Stimulated activated CD4-positive, alpha-beta T cell treated with anti-CD3 and anti-CD28 coated beads, TNF-alpha, amount 100 ng/mL, for 48 hours (primary cell): ENCODE data around the gene ZBTB16.

Experiments used
- DNase-seq, 3 donors: peaks; one replicate each; pipeline ENCODE4 v3.0.0-alpha.2; 2020; ENCODE audit warnings: low read depth in 3 of 3

ZBTB16 gene

DNA sequence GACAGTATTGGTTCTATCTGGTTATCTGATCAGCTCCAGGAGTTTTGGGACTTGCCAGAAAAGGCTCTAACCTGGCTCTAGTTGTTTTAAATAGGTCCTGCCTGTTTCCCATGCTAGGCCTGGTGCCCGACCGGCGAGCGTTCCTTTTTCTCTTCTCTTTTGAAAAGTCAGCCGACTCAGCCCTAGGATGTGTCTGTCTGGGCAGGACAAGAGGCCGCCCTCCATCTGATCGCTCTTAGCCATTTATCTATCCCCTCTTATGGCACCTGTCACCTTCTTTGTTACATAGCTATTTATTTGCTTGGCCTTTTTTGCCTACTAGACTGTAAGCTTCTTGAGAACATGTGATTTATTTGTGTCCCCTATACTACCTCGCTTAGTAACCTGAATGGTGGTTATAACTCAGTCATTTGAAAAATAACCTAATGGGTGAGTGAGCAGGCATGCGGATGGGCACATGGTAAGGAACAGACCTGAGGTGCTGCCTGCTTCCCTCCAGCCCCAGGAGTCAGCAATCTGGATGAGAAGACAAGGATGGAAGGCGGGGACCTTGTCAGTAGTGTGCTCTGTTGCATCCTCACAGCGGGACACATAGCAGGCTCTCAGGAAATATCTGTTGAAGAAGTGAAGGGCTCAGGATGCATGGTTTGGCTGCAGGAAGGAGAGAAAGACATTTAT is 108.4 kb downstream of the ZBTB16 start:
- DNase-seq: no peak

DNA sequence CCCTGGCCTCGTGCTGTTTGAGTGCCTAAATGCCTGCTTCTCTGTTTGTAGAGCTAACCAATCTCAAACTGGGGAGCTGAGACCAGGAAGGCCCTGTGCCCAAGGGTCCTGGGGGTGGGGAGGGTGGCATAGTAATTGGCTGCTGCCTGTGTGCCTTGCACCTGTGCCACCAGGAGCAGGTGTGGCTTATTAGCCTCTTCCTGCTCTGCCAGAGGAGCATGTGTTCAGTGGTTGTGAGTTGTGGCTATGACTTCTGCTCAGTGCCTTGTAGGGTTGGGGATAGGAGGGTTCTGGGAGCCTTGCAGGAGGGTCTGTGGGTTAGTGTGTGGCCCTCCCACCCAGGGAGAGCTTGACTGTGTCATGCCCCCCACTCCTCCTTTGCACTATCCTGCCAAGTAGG is 109.2 kb downstream of the ZBTB16 start:
- no peak for DNase-seq

DNA sequence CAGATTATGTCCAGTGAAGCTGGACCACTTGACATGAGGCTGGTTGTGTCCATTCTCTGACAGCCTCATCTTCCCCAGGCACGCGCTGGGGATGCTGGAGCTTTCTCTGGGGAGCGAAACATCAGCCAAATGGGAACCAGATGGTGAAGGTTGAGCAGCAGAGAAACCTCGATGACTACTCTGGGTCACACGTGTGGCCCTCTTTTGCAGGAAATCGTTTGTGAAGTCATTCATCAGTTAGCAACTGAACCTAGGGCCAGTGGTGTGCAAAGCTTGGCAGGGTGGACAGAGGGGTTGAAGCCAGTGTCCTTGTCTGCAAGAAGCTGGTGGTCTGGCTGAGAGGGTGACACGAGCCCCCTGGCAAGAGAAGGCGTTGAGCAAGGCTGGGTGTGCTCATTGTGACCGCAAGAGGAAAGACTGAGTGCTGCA is 109.8 kb downstream of the ZBTB16 start:
- DNase-seq: no peak

DNA sequence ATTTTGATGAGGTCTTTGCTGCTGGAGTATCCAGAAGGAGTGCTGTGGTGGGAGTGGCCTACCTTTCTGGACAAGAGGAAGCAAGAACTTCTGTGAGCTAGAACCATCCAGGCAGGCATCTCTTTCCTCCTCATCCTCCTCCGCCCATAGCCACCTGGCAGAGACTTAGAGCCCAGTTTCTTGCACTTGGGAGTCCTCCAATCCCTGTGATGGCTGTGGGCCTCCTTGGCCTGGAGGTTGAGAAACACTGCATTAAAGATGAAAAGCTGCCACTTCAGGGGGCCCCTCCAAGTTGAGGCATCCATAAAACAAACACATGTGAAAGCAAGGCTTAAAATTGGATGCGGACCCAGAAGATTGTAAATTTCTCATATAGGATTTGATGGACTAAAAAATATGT is 110.3 kb downstream of the ZBTB16 start:
- no peak for DNase-seq

DNA sequence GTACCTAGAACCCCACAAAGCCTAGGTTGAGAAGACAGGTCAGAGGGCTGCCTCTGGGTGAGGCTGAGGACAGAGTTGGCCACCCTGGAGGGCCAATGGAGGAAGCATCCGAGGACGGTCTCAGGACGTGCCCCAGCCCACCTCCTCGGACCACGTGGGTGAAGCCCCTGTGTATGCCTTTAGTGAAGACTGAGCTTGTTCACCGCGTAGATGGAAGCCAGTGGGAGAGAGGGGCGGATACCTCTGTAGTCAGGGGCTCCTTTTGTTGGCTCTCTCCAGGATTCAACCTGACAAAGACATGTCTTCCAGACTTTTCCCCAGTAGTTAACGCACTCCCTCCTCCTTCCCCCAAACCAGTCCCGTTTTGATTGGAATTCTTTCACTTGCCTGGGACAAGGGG is 110.7 kb downstream of the ZBTB16 start:
- no peak for DNase-seq

DNA sequence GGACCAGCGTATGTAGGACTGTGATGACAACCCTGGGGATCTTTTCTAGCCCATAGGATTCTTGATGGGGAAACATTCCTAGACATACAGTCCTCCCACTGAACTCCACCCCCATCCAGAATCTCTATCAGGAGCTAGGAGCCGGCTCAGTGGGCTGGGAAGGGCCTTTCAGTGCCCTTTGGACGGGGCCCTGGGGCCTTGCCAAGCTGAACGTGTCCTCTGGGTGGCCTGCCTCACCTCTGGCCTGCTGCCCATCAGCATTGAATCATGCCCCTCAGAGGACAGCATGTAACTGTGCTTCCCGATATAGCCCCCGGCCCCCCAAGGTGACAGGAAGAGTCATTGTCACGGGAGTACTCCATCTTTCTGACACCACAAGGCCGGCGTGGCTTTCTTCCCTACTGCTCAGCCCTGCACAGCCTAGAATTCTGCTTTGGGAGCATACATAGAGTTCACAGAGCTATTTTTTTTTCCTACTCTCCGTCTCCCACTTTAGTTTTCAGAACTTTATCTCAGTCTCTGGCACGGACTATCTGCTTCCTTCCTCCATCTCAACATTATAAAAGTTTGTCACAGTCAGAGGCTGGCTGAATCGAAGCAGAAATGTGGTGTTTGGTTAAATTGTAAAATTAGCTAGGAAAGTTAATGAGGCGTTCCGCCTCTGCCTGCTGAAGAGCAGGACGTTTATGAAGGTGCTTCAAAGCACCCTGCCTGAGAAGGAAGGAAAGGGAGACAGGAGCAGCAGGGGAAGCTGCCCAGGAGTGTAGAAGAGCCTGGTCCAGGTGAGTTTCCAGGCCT is 111.9 kb downstream of the ZBTB16 start:
- no peak for DNase-seq

DNA sequence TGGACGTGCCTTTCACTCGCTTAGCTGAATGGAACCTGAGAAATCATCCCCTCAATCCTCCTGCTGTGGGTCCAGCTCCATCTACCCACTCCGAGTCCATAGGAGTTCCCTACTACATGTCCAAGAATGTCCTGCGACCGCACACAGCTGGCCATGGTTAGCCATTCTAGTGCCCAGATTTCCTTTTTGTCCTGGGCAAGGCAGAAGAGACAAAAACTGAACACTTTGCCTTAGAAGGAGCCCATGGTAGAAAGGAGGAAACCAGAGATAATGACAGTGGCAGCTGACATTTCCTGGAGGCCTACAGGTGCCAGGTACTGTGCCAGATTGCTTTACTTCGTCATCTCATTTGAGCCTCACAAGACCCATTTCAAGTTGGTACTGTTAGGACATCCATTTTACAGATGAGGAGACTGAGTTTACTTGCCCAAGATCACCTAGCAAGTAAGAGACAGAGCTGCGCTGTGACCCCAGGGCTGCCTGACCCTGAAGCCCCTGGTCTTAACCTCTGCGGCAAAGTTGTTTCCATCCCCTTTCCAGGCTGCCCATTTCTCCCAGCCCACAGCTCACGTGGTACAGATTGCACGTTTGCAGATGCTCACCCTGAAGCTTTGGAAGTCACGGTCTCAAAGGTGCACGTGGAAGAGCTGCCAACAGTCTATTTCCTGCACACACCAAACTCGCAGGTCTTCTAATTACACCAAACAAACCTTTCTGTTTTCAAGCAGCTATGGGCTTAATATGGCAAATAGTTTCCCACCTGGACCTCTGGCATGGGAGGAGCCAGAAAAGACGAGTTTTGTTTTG is 112.7 kb downstream of the ZBTB16 start:
- DNase-seq: no peak

DNA sequence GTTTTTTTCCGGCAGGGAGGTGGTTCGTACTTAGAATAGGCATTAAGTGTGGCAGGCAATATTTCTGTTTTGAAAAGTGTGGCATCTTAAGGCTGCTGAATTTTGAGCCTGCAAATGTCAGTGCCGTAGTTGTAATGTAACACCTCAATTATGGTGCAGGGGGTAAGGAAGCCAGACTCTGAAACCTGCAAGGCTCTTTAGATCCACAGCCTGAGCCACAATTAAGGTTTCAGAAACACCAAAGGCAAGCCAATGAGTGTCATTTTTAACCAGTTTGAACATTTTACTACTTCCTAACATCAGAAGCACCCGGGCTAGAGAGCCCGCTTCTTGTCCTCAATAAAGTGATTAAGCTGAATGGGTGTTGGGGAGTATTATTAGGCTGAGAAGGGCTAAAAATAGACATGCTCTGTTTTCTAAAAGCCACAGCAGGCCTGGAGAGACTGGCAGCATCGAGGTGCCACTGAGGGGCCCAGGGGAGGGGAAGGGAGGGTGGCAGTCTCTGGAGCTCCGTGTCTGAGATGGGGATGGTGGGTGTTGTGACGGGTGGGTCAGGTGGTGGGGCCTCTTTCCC is 113.4 kb downstream of the ZBTB16 start:
- no peak for DNase-seq

DNA sequence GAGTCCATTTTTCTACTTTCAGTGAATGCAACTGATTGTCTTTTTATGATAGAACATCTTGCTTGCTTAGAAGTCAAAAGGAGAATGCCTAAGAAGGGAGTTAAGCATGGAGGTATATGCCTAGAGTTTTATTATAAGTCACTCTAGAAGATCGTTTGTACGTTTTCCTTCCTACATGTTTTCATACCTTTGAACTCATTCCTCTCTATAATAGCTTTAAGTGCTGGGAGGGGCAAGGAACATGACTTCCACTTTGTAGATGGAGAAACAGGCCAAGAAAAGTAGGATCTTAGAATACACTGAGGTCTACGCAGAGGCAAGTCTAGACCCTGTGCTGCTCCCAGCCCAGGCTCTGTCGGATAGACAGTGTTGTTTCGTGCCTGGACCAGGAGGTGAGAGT is 114.3 kb downstream of the ZBTB16 start:
- DNase-seq: no peak

DNA sequence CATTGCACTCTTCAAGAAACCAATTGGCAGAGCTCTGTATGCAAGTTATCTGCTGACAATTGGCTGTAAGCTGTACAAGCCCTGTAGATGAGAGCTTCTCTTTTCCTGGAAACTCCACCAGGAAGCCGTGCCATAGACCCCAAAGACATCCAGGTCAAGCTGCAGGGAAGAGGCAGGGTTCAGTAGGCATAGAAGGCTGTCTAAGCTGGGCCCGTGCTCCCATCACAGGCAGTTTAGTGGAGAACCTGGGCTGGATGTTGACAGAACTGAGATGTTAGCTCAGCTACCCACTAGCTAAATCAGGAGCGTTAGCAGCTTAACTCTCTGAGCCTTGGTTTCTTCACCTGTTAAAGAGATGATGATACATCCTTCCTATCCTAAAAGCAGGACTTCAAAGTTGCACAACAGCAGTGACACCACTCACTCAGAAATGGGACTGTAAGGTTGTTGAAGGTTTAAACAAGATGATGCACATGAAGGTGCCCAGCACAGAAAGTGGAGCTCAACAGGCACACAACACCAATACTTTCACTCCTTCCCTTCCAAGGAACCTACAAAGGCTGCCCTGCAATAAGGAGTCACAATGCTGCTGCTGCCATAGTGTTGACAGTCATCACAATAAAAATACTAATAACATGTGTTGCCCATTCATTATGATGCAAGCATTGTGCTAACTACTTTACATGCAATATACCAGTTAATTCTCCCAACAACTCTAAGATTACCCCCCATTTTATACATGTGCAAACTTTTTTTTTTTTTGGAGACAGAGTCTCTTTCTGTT is 115.4 kb downstream of the ZBTB16 start:
- DNase-seq: no peak

DNA sequence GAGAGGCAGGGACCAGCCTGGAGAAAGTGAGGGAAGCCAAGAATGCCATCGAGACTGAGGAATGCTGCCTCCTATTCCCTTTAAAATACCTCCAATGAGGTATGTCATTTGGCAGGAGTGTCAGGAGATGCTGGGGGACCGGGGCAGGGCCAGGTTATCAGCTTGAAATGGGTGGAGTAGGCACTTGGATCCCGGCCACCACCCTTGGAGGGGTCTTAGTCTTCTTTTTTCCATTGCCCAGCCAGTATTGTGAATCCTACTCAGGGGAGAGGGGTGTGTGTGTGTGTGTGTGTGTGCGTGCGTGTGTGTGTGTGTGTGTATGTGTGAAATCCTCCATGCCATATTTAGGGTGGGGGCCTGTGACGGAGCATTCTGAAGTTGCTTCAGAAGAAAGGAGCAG is 116.2 kb downstream of the ZBTB16 start:
- no peak for DNase-seq

DNA sequence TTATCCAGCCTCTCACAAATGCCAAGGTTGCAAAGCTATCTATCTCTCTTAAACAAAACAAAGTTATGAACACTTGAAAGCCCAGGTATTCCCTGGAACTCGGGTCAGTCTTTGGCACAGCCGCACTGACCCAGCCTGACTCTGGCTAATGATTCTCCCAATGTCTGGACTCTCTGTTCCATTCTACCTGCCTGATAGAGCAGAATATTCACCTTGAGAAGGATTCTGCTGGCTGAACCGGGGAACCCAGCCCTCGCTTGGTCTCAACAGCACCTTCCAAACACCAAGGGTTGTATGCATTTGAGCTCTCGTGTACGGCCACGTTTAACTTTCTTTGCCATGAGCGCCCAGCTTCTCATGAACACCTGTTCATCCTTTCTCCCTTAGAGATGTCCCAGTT is 116.8 kb downstream of the ZBTB16 start:
- no peak for DNase-seq

DNA sequence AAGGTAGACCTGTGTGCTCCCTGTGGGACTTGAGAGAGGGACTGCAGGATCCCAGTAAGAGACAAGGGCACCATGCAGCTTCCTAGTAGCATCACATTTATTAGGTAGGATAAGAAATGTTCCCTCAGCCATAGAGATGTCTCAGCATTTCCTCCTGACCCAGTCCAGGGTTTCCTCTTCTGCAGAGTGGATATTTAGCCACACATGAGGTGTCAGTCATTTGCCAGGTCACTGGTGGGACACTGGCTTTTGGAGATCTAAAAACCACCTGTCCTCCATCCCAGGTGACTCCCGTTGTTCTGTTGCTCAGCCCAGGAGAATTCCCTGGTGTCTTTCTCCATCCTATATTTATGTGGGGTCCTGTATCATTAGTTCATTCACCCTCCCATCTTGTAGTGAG is 119.1 kb downstream of the ZBTB16 start:
- DNase-seq: no peak

DNA sequence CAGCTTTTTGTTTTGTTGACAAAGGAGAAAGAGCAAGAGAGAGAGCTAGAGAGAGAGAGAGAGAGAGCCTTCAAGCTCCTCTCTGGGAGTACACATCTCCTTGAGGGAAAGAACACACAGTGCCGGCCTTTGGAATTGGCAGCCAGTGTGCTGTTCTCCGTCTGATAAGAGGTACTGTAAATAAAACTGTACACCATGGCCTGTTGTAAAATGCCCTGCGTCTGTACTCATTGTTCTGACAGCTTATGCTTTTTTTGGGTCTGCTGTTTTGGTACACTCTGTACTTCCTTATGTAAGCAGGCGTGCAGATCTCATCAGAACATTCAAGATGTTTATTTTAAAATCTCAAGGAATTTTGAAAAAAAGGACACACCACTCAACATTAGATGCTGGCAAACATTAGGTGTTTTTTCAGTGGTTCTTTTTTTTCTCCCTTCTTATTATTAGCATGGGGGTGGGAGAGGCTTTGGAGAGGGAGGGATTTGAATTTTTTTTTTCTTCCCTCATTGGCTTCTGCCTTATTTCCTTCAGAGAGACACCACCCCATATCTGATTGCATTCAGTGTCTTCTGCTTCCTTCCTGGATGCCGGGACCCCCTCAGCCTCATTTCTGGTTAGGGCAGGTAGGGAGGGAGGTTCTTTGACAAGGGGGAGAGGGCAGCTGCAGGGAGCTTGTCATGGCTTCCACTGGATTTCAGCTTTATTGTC is 119.9 kb downstream of the ZBTB16 start:
- no peak for DNase-seq

DNA sequence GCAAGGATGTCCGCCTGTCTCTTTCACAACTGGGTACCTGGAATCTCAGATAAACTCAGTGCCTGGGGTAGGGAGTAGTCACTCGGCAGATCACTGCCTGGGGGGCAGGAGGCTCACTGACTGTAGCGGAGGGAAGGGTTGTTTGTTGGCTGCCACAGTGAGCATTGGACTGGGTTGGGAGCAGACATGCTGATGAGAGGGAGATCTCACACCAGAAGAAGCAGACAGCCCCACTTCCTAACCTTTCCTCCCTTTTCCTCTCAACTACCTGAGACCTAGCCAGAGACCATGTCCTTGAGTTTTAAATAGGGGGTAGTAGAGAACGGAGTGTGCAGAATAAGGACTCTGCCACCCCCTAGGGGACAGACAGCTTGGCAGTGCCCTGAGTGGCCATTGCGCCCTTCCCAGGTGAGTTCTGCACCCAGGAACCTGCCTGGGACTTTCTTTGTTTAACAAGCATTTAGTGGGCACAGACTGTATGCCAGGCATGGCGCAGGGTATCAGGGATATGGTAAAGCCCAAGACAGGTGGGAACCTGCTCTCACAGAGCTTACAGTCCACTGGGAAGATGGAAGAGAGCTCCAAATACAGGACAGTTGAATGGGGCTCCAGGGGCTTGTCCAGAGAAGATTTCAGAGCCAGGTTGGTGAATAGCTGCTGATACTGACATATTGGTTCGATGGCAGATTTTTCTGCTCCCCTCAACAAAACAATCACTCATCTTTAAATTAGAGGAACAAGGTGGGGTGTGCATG is 121.0 kb downstream of the ZBTB16 start:
- DNase-seq: no peak

DNA sequence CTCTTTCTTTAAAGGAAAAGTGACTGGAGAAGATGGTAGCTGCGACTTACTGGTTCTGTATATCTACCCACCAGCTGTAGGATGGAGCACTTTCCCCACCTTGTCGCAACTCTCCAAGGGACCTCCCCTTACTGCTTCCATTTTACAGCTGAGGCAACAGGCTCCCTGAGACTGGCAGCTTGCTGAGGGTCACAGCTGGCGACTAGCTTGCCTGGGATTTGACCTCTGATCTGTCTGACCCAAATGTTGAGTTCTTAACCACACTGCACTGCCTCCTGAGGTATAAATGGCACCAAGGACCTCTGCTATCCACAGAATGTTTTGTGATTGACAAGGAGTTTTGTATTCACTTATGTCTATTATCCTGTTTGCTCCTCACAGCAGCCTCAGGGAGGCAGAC is 121.7 kb downstream of the ZBTB16 start:
- DNase-seq: no peak

DNA sequence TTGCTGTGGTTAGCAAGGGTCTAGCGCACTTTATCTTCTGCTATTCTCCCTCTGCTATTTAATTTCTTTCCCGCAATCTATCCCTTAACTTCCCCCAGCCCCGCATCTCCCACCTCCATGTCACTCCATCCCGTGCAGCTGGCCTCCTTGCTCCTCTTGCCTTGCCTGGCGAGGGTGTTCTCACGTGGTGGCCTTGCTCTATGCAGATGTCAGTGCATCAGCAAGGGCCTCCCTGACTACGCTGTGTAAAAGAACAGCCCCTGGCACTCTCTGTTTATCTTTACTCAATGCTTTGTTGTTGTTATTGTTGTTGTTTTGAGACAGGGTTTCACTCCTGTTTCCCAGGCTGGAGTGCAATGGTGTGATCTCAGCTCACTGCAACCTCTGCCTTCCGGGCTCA is 122.2 kb downstream of the ZBTB16 start:
- DNase-seq: no peak

DNA sequence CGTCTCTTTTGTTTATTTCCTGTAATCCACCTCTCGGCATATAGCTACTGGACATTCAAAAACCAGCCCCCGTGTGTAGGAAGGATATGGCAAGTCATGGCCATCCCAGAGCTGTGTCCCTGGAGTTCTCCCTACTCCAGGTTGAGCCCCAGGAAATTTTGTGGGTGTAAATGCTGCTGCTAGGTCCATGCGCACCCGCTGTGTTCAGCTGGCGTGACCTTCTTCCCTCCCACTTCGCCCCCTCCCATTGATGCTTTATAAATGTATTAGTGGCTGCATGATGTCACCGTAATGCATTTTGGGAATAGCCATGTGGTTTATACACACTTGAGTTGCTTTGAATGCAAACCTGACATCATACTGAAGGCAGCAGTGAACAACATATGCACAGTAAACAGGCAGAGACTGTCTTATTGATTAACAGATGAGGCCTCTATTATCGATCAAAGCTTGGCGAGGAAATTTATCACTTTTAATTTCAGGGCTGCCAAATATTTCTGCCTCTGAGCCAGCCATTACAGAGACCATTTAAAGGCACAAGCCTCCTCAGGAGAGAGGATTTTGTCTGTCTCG is 123.0 kb downstream of the ZBTB16 start:
- DNase-seq: no peak

DNA sequence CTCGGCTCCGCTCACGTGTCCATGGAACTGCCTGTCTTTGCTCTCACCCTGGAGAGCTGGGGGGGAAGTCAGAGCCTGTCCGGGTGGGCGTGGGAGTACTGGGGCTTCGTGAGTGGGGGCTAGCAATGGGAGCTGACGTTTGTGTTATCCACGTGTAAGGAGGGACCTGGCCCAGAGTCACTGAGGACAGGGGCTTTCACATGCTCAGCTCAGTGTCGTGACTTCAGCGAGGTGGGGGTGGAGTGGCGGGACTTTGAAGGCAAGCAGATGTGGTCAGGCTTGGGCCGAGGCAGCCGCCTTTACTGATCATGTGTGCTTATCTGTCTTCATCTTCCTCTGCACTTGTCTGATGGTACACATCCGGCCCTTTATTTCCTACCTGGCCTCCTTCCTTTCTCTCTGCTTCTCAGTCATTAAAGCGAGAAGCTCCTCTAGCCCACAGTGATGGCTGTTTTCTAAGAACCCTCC is 123.6 kb downstream of the ZBTB16 start:
- peak; percentile 13 to 49 (median 36) for DNase-seq

DNA sequence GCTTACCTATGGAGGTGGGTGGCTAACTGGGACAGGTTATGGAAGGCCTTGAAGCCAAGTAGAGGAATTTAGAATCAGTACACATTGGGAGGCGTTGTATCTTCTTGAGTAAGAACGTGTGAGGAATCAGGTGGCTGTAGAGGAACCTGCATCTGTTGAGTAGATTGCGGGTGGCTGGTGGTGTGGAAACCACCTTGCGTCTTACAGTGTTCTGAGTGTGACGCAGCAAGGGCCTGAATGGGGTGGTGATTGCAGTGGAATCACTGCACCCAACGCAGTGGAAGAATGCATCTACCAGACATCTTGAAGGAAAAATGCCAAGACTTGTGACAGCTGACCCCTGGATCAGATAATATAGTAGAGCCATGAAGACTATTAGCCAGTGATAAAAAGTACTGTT is 125.9 kb downstream of the ZBTB16 start:
- DNase-seq: no peak
